ENCODE measurements around the gene TBC1D2.

- TF ChIP-seq CTCF (conservative IDR thresholded peaks at IDR 0.05; ENCODE audit: low read depth in 2 of 2) (no peak), REST (IDR thresholded peaks at IDR 0.05; ENCODE audit: unreplicated experiment) (no peak), CREB1 (CRISPR knock-in tag; IDR thresholded peaks at IDR 0.05; ENCODE audit: low read depth) (no peak), POLR2AphosphoS5 (IDR thresholded peaks at IDR 0.05; ENCODE audit: low read depth) (no peak), EZH2 (IDR thresholded peaks at IDR 0.05; ENCODE audit: low read depth, unreplicated experiment) (no peak), EZH2phosphoT487 (IDR thresholded peaks at IDR 0.05; ENCODE audit: unreplicated experiment) (no peak), JUNB (IDR thresholded peaks at IDR 0.05; ENCODE audit: unreplicated experiment) (no peak), ZNF331 (CRISPR knock-in tag; IDR thresholded peaks at IDR 0.05; ENCODE audit: low read depth) (no peak), ZNF114 (CRISPR knock-in tag; IDR thresholded peaks at IDR 0.05) (no peak), ETS1 (IDR thresholded peaks at IDR 0.05) (no peak)
Measured at GRCh38 chr9:98201102-98201501, 54.3 kb downstream of the TBC1D2 start.
